Lower leg skin (tissue), 3 donors: Measurements from ENCODE around the gene PRKCH.

Experiments
- CTCF ChIP-seq, 3 donors: fragments of 450-650 bp; IDR thresholded peaks; one replicate each; pipeline ENCODE4 v1.5.1; 2016; ENCODE audit warnings: antibody characterized with exemption in 3 of 3, mild to moderate bottlenecking in 3 of 3, moderate library complexity in 2 of 3
- POLR2A ChIP-seq, 2 donors: fragments of 450-650 bp; IDR thresholded peaks; one replicate each; pipeline ENCODE4 v1.6.1; 2016 to 2017; ENCODE audit warnings: antibody characterized with exemption in 2 of 2, mild to moderate bottlenecking in 1 of 2, moderate library complexity in 1 of 2

DNA sequence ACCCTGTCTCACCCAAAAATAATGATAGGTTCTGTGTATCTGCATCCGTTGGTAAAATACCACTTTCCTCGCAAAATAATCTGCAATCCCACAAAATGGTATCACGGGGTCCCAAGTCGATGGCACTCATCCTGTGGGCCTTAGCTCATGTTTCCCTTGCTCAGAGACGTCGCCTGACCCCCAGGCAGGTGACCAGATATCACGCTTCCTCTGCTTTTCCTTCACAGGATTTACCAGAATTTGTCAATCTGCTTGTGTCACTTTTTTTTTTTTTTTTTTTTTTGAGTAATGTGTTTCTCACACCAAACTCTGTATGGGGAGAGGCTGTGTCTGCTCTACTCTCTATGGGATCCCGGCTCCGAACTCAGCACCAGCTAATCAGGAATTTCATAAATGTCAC, 162.7 kb downstream of the PRKCH start:
- TF ChIP-seq POLR2A (IDR thresholded peaks at IDR 0.05) (no peak), CTCF (IDR thresholded peaks at IDR 0.05) (no peak)
